Activated T-helper 17 cell treated with anti-CD3 and anti-CD28 coated beads, Interleukin-2, amount 50 U/mL, for 72 hours (primary cell): Measurements from ENCODE around the gene IL21. TPM values are rescaled to one million over a fixed set of nuclear protein-coding genes. Genes with fewer than 3 reads are reported as not detected.

Source experiments
- ATAC-seq: fragments of 150-1000 bp; cut with Tn5 transposase; replicated peaks from 2 replicates; pipeline ENCODE4 v1.10.0; 2021; ENCODE audit warnings: mild to moderate bottlenecking, moderate library complexity
- H3K27ac Mint-ChIP-seq: one replicate; pipeline ENCODE4 v1.8.0; 2022; ENCODE audit warnings: mixed read lengths
- H3K27me3 Mint-ChIP-seq: one replicate; pipeline ENCODE4 v1.8.0; 2022; ENCODE audit warnings: mixed read lengths
- H3K36me3 Mint-ChIP-seq: one replicate; pipeline ENCODE4 v1.8.0; 2022; ENCODE audit warnings: low read depth, mild to moderate bottlenecking, mixed read lengths
- H3K4me1 Mint-ChIP-seq: one replicate; pipeline ENCODE4 v1.8.0; 2022; ENCODE audit warnings: mixed read lengths
- H3K4me3 Mint-ChIP-seq: one replicate; pipeline ENCODE4 v1.8.0; 2022; ENCODE audit warnings: mild to moderate bottlenecking, mixed read lengths
- H3K9me3 Mint-ChIP-seq: one replicate; pipeline ENCODE4 v1.8.0; 2022; ENCODE audit warnings: mixed read lengths
- total RNA-seq, 2 donors: library from RNA; stranded (reverse); gene quantifications; one replicate each; pipeline ENCODE4 v1.2.3, GENCODE V29; 2022

The IL21 gene
- total RNA-seq: 10 to 100 TPM in 1 of 2 donors, 1 to 10 TPM in 1; 5.0 to 17.1 TPM

GRCh38 chr4:122621016-122621507, at the start of gene IL21:
TSS of gene IL21 (minus strand) at chr4:122621066. CDS start at chr4:122621011, 55 bp downstream.
- Mint-ChIP-seq H3K36me3 (peaks cover 79% of the 10 kb centered on the region), H3K4me3 (peak within 1 kb of the TSS; percentile 90), H3K9me3 (no peaks in the 10 kb centered on the region), H3K4me1 (peaks cover 33% of the 10 kb centered on the region), H3K27ac (peak within 1 kb of the TSS; percentile 94), H3K27me3 (no peaks in the 10 kb centered on the region)
- ATAC-seq: peak; percentile 68

- ATAC-seq: no peak
- Mint-ChIP-seq H3K27me3 (peaks cover 8% of the 10 kb centered on the region), H3K4me1 (peaks cover 26% of the 10 kb centered on the region), H3K36me3 (no peaks in the 10 kb centered on the region), H3K27ac (peak overlapping the region; percentile 35), H3K9me3 (no peaks in the 10 kb centered on the region), H3K4me3 (no peak overlapping the region)
Observed at GRCh38 chr4:122669911-122670738, 49.3 kb upstream of the IL21 start.

DNA sequence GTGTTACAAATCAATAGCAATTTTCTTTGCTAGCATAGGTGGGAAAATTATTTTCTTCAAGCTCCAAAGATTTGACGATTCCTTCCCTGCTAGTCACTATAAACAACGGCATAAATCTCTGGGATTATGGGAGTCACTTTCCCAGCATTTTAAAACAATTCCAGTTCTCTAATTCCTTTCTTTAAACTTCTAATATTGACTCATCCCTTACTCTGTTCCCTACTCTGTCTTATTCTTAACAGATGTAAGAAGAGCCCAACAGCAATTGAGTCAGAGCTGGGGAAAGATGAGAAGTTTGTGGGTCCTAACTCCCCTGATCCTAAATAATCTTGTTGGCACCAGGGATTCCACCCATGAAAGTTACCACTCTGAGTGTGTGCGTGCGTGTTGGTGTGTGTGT, 47.4 kb upstream of the IL21 start:
- no peaks in the 10 kb centered on the region for H3K9me3 Mint-ChIP-seq
- peak overlapping the region; percentile 39 for H3K4me3 Mint-ChIP-seq
- no peaks in the 10 kb centered on the region for H3K36me3 Mint-ChIP-seq
- peaks cover 8% of the 10 kb centered on the region for H3K27me3 Mint-ChIP-seq
- peak overlapping the region; percentile 35 for H3K27ac Mint-ChIP-seq
- ATAC-seq: no peak
- peaks cover 32% of the 10 kb centered on the region for H3K4me1 Mint-ChIP-seq

DNA sequence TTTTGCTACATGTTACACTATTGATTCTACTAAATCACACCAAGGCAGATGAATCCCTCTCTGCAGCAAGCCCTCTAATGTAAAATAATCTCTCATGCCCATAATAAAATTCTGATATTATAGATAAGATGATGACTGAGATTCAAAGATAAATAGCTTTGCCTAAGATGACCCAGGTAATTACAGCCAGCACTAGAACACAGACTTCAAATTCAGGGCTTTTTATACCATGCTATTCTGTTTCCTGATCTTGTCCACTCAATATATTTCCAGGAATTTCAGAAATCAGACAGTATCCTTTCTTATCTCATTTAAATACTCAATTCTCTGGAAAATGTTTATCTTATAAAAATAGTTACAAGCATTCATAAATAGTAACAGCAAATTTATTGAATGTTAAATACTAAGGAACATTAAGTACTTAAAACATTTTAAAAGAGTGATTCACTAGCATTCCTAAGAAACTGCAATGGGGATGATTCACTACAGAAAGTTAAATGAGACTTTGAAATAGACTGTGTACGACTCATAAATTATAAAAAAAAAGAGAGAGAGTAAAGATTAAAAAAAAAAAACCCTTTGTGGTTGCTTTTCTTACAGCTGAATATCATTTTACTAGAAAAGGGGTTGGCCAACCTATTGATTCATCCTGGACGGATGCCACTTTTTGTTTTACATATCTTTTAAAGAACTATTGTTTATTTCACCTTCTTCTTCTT, 45.8 kb upstream of the IL21 start:
- peak; percentile 85 for ATAC-seq
- Mint-ChIP-seq H3K36me3 (no peaks in the 10 kb centered on the region), H3K27ac (peak overlapping the region; percentile 88), H3K4me3 (peak overlapping the region; percentile 39), H3K27me3 (peaks cover 8% of the 10 kb centered on the region), H3K9me3 (no peaks in the 10 kb centered on the region), H3K4me1 (peaks cover 35% of the 10 kb centered on the region)

DNA sequence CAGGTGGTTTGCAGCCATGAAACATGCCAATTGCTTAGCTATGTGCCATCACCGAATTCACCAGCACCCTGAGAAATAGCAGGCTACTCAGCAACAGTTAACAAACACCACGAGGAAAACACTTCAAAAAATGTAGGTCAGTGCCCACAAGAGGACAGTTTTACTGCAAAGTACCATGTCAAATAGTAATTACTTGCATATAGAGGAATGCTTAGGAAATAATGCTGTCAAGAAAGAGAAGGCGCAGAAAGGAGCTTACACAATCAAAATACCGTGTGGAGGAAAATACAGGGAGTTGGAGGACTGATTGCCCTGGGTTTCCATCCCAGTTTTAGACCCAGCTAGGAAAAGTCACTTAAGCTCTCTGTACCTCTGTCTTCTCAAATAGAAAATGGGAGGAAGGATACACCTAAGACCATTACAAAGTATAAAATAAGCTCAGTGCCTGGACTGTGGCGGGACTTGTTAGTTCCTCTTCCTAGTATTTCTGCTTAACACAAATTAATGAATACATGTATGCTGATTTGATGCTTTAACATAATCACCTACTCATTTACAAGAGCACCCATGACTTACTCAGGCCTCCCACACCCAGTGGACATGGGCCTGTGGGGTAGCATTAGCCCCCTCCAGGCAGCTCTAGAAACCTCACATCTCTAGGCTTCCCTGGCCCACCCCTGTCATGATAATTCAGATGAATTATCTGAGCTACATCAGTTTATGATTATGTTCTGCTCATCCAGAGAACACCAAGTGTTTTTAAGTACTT, 44.5 kb upstream of the IL21 start:
- H3K36me3 Mint-ChIP-seq: no peaks in the 10 kb centered on the region
- H3K27ac Mint-ChIP-seq: peak overlapping the region; percentile 88
- ATAC-seq: no peak
- H3K4me1 Mint-ChIP-seq: peaks cover 35% of the 10 kb centered on the region
- H3K27me3 Mint-ChIP-seq: peaks cover 8% of the 10 kb centered on the region
- peak overlapping the region; percentile 39 for H3K4me3 Mint-ChIP-seq
- no peaks in the 10 kb centered on the region for H3K9me3 Mint-ChIP-seq

GRCh38 chr4:122663814-122664610, 43.1 kb upstream of the IL21 start:
- peak overlapping the region; percentile 86 for H3K27ac Mint-ChIP-seq
- no peaks in the 10 kb centered on the region for H3K9me3 Mint-ChIP-seq
- H3K4me3 Mint-ChIP-seq: peak overlapping the region; percentile 80
- peaks cover 8% of the 10 kb centered on the region for H3K27me3 Mint-ChIP-seq
- peaks cover 1% of the 10 kb centered on the region for H3K36me3 Mint-ChIP-seq
- ATAC-seq: peak; percentile 25
- peaks cover 34% of the 10 kb centered on the region for H3K4me1 Mint-ChIP-seq

DNA sequence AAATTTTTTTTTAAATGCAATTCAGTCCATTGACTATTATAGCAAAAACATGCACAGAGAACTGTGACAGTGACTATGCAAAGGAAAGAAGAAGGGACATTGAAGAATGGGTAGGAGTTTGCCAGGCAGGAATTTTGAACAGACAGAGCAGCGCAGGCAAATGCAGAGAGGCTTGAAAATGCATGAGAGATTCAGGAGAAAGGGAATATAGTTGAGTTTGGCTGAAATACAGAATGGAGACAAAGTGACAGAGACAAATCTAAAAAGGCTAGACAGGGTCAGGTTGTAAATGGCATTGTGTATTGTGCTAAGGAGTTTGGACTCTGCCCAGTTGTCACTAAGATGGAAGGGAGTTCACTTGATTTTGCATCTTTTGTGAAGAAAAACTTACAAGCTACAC, 42.4 kb upstream of the IL21 start:
- Mint-ChIP-seq H3K36me3 (peaks cover 4% of the 10 kb centered on the region), H3K27ac (peak overlapping the region; percentile 86), H3K27me3 (peaks cover under 1% of the 10 kb centered on the region), H3K4me3 (peak overlapping the region; percentile 80), H3K9me3 (no peaks in the 10 kb centered on the region), H3K4me1 (peaks cover 37% of the 10 kb centered on the region)
- ATAC-seq: no peak

GRCh38 chr4:122662701-122663100, 41.8 kb upstream of the IL21 start:
- Mint-ChIP-seq H3K27me3 (no peaks in the 10 kb centered on the region), H3K36me3 (peaks cover 4% of the 10 kb centered on the region), H3K9me3 (no peaks in the 10 kb centered on the region), H3K4me3 (no peak overlapping the region), H3K27ac (no peak overlapping the region), H3K4me1 (peaks cover 43% of the 10 kb centered on the region)
- ATAC-seq: no peak

GRCh38 chr4:122661176-122662160, 40.6 kb upstream of the IL21 start:
- Mint-ChIP-seq H3K36me3 (peaks cover 4% of the 10 kb centered on the region), H3K9me3 (no peaks in the 10 kb centered on the region), H3K4me3 (no peak overlapping the region), H3K27ac (no peak overlapping the region), H3K27me3 (no peaks in the 10 kb centered on the region), H3K4me1 (peaks cover 48% of the 10 kb centered on the region)
- no peak for ATAC-seq

DNA sequence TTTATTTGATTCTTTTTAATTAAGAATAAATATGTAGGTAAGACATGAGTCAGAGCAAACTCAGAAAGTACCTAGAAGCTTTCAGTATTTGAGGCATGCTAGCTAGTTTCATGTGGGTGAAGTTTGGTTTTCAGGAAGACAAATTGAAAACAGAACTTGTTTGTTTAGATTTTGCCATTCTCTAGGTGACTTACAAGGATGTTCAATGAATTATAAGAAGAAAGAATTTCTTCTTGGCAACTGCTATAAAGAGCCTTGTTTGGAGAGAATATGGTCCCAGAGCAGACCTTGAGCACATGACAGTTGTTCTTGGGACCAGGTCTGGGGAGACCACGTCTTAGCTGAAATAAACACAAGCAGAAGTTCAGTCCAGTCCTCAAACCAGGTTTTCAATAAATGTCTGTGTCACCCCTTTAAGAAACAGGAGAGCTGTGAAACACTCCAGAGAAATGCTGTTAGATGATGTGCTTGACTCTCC, 38.0 kb upstream of the IL21 start:
- Mint-ChIP-seq H3K27ac (peak overlapping the region; percentile 98), H3K9me3 (no peaks in the 10 kb centered on the region), H3K4me1 (peaks cover 29% of the 10 kb centered on the region), H3K4me3 (peak overlapping the region; percentile 53), H3K36me3 (peaks cover 4% of the 10 kb centered on the region), H3K27me3 (no peaks in the 10 kb centered on the region)
- peak; percentile 87 for ATAC-seq

DNA sequence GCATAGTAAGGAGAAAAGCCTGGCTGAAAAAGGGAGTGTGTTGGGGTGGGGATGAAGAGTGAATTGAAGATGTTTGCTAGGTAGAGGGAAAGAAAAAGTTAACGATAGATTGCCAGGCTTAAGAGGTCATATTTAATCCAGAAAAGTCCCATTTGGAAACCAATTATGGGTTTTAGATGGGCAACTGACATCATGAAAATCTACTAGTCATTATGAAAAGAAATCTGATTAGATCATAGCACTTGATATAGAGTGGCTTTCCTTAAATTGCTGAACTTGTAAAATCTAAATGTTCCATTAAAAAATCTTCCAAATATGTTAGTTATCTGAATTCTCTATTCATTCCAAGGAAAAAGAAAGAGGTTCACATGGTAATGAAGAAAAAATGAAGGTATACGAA, 37.5 kb upstream of the IL21 start:
- peak; percentile 48 for ATAC-seq
- Mint-ChIP-seq H3K27me3 (no peaks in the 10 kb centered on the region), H3K4me3 (peak overlapping the region; percentile 53), H3K4me1 (peaks cover 26% of the 10 kb centered on the region), H3K9me3 (no peaks in the 10 kb centered on the region), H3K36me3 (peaks cover 4% of the 10 kb centered on the region), H3K27ac (peak overlapping the region; percentile 98)

GRCh38 chr4:122657553-122657952, 36.7 kb upstream of the IL21 start:
- Mint-ChIP-seq H3K36me3 (peaks cover 4% of the 10 kb centered on the region), H3K27me3 (no peaks in the 10 kb centered on the region), H3K4me3 (peak overlapping the region; percentile 53), H3K9me3 (no peaks in the 10 kb centered on the region), H3K27ac (peak overlapping the region; percentile 98), H3K4me1 (peaks cover 22% of the 10 kb centered on the region)
- ATAC-seq: peak; percentile 50
